Stimulated activated CD8-positive, alpha-beta memory T cell treated with anti-CD3 and anti-CD28 coated beads, Interleukin-12 subunit alpha, Interleukin-12 subunit beta, amount 100 ng/mL, for 24 hours (primary cell): ENCODE measurements around the gene RETREG3.

Experiments used
- DNase-seq: peaks from one replicate; pipeline ENCODE4 v3.0.0-alpha.2; 2020; ENCODE audit errors: extremely low read depth

The RETREG3 gene

DNA sequence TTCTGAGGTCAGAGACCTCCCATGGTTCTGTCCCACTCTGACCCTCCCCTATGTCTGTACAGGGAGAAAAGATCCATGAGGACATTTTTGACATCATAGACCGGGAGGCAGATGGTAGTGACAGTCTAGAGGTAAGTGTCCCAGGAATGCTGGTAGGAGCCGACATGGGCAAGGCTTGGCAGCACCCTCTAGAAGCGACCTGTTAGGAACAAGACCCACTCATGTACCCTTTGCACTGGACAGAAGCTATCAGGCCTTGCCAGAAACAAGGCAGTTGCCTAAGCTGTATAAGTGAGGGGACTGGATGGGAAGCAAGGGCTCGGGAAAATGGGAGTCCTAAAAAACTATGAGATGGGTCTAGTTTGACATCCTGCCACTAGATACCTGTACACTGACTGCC lies 2.8 kb upstream of the RETREG3 start:
- no peak for DNase-seq

GRCh38 chr17:42609814-42610801 lies 934 bp upstream of the RETREG3 start:
- peak; percentile 3 for DNase-seq

- no peak for DNase-seq
These were observed 631 bp downstream of the RETREG3 start for GRCh38 chr17:42608305-42609181.

- DNase-seq: no peak
These were observed 1.4 kb downstream of the RETREG3 start for GRCh38 chr17:42607769-42608168.

DNA sequence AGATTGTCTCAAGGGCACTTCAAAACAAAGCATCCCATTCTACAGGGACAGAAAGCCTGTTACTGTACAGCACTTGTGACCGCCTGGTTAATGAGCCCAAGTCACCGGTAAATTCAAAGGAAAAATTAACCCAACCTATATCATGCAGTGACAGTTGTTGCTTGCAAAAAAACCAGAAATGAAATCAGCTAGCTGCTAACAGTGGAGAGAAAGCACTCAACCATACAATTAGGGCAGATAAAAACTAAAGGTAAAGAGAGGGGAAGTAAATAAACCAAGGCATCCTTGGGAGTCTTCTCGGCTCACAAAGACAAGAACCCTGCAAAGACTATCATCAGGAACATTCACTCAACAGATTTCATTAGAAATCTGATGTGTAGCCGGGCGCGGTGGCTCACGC lies 5.9 kb downstream of the RETREG3 start:
- DNase-seq: no peak

- no peak for DNase-seq
These were observed 10.3 kb downstream of the RETREG3 start for GRCh38 chr17:42598905-42599304.

GRCh38 chr17:42596386-42596785 lies 12.8 kb downstream of the RETREG3 start:
- no peak for DNase-seq

- no peak for DNase-seq
These were observed 17.8 kb downstream of the RETREG3 start for GRCh38 chr17:42591411-42591810.

GRCh38 chr17:42590886-42591285 lies 18.3 kb downstream of the RETREG3 start:
- DNase-seq: no peak

DNA sequence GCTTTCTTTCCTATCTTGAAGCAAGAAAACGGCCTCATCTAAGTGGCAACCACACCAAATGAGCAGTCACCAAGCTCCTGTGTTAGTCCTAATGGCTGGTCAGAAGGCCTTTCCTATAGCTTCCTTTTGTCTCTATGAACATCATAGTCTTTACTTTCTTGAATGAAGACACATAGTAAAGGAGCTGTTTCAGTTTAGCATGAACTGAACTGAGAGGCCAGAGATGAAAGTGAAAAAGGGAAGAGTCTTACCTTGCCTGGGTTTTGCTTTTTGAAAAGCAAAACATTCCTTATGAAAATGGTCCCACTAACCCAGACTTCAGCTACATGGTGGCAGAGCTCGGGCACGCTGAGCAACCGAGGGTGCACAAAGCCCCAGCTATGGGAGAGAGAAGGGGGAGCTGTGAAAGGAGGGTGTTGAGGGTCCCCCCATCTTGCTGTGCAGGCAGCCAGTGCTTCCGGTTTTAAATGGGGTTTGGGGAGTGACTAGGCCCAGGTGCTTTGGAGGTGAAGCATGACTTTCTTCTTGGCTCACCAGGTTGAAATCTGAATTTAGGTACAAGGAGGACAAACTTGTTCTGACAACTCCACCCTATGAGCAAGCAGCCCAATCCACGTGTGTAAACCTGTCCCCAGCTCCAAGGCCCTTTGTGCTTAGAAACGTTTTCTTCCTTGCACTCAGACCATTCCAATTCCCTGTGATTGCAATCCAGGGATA lies 22.5 kb downstream of the RETREG3 start:
- no peak for DNase-seq

- no peak for DNase-seq
These were observed 23.8 kb downstream of the RETREG3 start for GRCh38 chr17:42585353-42585752.

GRCh38 chr17:42584880-42585279 lies 24.3 kb downstream of the RETREG3 start:
- no peak for DNase-seq

DNA sequence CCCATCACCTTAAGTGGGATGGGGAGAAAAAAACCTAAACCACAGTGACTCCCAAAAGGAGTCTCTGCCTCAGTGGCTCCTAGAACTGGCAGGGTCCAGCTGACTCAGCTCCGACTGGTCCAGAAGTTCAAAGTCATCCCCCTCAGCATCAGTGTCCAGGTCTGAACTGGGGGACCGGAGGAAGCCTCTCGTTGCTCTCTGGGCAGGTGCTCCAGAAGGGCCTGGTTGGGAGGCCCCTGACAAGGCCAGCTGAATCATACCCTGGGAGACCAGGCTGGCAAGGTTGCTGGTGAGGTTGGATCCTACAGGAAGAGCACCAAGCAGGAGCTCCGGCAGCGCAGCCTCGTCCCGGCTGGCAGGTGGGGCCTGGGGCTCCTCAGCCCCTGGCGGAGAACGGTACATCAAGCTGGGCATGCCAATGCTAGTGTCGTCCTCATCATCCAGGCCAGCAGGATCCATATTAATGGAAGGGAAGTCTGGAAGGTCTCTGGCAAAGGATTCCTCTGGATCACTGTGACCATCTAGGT lies 27.4 kb downstream of the RETREG3 start:
- no peak for DNase-seq

DNA sequence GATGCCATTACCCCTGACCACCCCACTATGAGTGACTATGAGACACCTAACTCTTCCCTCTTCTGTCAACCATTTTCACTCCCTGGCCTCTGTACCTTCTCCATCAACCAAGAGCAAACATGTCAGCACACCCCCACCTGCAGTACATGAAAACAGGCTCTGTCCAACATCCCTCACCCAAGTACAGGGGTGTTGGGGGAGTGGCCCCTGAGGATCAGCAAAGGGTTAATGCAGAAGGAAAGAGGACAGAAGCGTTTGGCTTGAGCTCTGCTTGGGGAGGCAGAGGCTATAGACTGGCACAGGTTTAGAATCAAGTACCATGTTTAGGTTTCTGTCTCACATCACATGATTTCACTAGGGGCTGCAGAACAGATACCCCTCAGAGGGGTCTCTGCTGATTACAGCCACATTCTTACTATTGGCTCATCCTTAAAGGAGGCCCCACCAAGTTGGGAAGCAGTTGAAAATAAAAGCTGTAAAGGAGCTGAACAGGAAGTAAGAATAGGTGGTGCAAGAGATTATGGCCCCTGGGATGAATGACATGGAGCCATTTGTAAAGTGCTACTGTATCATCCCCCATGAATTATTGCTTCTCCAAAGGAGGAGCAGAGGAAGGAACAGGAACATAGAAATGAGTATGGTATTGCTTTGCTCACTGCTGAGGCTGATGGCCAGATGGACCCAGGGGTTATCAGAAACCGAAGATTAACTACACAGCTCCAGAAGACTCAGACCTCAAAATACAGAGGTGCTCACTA lies 29.2 kb downstream of the RETREG3 start:
- no peak for DNase-seq

DNA sequence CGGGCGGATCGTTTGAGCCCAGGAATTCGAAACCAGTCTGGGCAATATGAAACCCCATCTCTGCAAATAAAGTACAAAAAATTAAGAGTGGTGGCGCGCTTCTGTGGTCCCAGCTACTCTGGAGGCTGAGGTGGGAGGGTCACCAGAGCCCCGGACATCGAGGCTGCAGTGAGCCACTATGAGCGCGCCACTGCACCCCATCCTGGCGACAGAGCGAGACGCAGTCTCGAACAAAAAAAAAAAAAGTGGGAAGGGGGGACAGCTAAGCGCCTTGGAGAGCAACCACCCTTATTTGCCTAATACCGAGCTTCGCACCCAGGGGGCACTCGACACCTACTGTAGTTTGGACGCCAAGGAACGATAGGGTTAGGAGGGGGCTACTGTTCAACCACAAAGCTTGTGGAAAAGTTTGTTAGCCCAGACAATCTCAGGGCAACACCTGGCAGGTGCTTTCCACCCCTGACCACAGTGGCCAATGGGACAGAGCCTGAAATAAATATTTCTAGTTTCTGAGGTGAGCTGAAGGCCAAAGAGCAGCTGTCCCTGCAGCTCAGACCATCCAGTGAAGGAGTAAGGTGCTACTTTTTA lies 30.8 kb downstream of the RETREG3 start:
- DNase-seq: no peak

- DNase-seq: peak; percentile 87
These were observed 31.5 kb downstream of the RETREG3 start, which contains the start of gene PSMC3IP for GRCh38 chr17:42577532-42578281. Gene PSMC3IP (minus strand): TSS chr17:42577729. CDS start chr17:42577686, 43 bp downstream.

GRCh38 chr17:42577140-42577531 lies 32.0 kb downstream of the RETREG3 start:
- DNase-seq: no peak

DNA sequence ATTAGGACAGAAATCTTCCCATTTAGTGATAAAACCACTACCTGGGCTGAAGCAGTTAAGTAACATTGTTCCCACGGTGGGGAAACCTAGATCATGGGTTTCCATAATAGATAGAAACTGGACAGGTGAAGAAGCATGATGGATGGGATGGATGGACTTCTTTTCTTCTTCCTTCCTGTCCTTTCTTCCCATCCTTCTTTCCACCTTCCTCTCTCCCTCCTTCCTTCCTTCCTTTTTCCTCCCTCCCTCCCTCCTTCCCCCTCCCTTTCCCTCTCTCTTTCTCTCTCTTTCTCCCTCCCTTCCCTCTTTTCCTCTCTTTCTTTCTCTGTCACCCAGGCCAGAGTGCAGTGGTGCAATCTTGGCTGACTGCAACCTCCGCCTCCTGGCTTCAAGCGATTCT lies 34.7 kb downstream of the RETREG3 start:
- no peak for DNase-seq

- DNase-seq: no peak
These were observed 36.1 kb downstream of the RETREG3 start for GRCh38 chr17:42573095-42573494.
